HepG2 (cell line): Measurements from ENCODE around the gene GPBAR1.

Source experiments
- IKZF1 ChIP-seq: fragments of 450-650 bp; IDR thresholded peaks from 2 replicates; pipeline ENCODE4 v1.7.1; 2016
- MAZ ChIP-seq, 2 experiments: sonication (generic) in 1 of 2; formaldehyde crosslinking in 1 of 2; IDR thresholded peaks; 2 replicates each; pipeline versions ENCODE4 v1.5.0 to v1.6.1; 2012 to 2020; ENCODE audit warnings: low read depth in 2 of 2, mild to moderate bottlenecking in 2 of 2, borderline replicate concordance in 1 of 2, improper control_type of control experiment in 1 of 2, low read length in 1 of 2, missing genetic modification reagents in 1 of 2, moderate library complexity in 1 of 2

DNA sequence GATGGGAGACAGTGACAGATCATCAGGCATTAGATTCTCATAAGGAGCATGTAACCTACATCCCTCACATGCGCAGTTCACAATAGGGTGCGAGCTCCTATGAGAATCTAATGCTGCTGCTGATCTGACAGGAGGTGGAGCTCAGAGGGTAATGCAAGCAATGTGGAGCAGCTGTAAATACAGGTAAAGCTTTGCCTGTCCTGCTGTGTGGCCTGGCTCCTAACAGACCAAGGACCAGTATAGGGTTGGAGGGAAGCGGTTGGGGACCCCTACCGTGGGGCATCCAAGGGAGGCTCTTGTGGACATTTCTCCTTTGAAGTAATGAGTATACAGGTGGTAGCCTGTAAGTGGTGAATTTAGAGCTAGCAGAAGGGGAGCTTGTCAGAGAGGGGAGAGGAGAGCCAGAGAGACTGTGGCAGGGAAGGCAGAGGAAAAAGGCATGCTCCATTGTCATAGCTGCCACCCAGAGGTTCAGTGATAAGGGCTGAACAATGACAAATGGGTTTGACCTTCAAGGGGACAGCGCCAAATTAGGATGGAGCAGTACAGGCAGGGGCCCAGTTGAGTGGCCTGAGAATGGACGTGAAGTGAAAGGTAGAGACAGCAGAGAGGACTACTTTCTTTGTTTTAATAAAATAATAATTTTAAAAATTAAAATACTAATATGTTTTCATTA is 46.7 kb downstream of the GPBAR1 start:
- TF ChIP-seq MAZ (IDR thresholded peaks at IDR 0.05; ENCODE audit: borderline replicate concordance, low read depth, low read length) (no peak), MAZ (CRISPR knock-in tag; IDR thresholded peaks at IDR 0.05; ENCODE audit: low read depth) (no peak), IKZF1 (no peak)
